HG02763 (cell line): ENCODE measurements around the gene SUPT3H.

Experiments used
- ATAC-seq: cut with Tn5 transposase; IDR thresholded peaks from one replicate; pipeline ENCODE4 v1.9.1; 2021; ENCODE audit warnings: mild to moderate bottlenecking, moderate library complexity; ENCODE audit not compliant: unreplicated experiment

SUPT3H gene

DNA sequence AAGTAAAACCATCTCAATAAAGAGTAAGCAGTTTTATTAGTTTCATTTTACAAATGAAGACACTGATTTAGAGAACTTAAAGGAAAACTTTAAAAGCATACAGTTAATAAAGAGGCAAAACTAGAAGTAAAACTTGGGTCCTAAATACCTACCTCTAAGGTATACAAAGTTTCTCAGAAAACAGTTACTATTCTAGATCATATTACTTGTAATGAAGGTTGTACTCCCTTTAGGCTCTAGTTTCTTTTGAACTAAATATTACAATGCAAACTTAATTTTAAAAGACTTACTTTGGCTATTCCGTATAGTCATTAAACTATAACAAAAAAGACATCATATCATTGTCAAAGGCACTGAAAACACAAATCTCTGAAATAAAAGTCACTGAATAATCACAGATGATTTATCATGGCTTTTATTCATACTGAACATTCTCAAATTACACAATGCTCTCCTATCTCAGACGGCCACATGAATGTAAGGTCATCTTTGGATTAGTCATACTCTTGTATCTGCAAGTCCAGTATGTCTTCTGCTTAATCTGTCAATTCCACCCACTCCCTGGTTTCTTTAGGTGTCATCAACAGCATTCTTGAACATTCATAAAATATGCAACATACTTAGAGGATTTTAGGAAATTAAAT is 411.2 kb downstream of the SUPT3H start:
- no peak for ATAC-seq

DNA sequence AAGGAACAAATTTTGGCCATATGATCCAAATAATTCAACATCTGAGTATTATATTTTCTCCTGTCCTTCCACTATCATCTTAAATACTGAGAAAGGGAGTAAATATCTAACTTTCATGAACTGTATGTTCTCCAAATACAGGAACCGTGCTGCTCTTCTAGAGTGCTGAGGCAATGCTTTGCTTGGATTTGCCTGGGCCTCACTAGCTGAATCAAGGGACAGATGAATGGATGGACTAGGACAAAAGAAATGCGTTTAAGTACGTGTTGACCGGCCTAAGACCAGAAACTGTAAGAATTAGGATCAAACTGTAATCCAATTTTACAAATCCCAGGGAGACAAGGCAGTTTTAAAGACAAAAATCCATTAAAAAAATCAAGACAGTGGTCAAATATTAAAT is 412.0 kb downstream of the SUPT3H start:
- ATAC-seq, result no peak

DNA sequence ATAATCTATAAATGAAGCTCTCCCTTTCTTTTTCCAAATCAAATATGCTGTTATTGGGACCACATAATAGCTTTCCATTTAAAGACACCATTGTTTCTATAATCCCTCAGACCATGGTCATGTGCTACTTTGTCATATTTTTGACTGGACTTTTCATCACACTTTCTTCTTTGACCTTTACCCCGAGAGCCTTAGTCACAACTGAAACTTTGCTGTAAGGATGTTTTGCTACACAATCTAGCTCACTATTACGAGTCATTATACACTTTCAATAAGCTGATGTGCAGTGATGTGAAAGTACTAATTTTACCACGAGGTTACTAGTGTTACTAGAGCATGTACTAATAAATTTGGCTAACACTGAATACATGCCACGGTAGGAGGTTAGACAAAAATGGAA is 416.8 kb downstream of the SUPT3H start:
- ATAC-seq, result no peak

DNA sequence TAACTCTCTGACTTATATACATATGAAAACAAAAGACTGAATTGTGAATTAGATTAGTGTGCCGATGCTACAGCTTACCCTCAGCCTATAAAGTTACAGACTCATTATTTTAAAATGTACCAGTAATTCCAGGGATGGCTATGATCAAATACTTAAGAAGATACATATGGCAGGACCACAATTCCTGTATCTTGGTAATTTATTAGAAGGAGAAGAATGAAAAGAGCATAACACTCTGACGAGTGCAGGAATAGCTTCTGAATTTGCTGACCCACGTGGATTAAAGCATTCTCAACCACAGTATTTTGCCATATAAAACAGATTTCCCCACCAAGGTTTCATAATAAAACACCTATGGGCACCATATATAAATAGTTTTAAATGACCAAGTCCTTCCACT is 418.1 kb downstream of the SUPT3H start:
- no peak for ATAC-seq

GRCh38 chr6:44957156-44957555 is 420.6 kb downstream of the SUPT3H start:
- no peak for ATAC-seq

- ATAC-seq, result no peak
Observed at GRCh38 chr6:44956396-44956795, 421.3 kb downstream of the SUPT3H start.

DNA sequence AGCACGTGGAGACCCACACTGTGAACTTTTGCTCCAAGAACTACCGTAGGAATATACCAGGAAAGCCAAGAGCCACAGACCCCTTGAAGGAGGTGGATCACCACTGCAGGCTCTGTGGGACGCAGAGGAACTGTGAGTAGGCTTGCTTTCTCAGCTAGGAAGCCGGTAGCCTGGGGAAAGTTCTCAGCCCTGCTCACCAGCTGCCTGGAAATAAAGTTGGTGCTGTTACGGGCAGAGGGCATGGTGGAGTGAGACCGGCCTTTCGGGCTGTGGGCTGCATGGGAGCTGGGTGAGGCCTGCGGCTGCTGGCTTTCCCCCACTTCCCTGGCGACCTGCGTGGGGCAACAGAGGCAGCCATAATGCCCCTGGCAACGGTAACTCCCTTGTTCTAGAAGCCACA is 422.6 kb downstream of the SUPT3H start:
- no peak for ATAC-seq

DNA sequence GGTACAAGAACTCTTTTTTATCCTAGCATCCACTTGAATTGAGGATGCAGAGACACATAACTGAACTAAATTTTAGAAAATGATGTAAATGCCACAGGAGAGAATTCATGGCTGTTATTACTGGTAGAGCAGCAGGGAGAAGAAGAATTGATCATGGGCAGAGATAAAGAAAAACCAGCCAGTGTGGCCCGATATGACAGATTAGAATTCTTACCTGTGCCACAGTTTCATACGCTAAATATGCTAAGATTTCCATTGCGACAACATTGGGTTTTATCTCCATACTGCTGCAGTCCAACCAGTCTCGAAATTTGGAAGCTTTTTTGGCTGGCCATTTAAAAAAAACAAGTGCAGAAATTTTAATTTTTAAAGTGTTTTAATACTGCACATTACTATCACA is 423.5 kb downstream of the SUPT3H start:
- ATAC-seq, result no peak

DNA sequence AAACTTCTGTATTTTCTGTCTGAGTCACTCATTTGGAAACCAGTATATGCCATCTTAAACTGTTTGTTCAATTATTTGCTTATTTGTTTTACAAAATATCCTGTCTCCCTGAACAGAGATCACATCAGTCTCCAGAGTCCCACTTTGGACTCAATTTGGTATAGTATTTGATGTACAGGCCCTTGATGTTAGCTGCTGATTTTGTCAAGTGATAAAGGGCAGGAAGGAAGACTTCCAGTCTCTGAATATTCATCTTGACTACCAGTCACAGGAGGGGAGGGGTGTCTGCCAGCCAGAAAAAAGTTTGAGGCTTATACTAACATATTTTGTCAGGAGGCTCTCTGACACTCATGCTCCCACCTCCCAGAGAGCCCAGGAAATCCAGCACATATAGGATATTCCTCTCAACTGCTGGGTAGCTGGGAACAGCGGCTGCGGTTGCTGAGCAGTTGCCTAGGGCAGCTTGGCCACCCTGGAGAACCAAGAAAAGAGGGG is 426.4 kb downstream of the SUPT3H start:
- ATAC-seq, result no peak

GRCh38 chr6:44949596-44950201 is 428.0 kb downstream of the SUPT3H start:
- no peak for ATAC-seq

- no peak for ATAC-seq
Observed at GRCh38 chr6:44943541-44943940, 434.2 kb downstream of the SUPT3H start.

DNA sequence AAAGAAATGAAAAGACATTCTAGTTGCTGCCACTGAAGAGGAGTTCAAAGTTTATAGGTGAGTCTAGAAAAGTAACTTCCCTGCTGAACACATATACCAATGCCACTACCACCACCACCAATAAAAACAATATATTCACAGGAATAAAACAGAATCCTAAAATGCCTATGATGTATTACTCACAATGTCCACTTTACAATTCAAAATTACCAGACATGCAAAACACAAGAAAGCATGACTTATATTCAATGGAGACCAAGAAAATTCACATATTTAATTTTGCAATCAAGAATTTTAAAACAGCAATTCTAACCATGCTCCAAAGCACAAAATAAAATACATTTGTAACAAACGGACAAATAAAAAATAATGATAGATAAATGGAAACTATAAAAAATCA is 434.9 kb downstream of the SUPT3H start:
- ATAC-seq, result no peak

GRCh38 chr6:44942201-44942600 is 435.5 kb downstream of the SUPT3H start:
- ATAC-seq, result no peak

GRCh38 chr6:44940367-44940766 is 437.4 kb downstream of the SUPT3H start:
- no peak for ATAC-seq

DNA sequence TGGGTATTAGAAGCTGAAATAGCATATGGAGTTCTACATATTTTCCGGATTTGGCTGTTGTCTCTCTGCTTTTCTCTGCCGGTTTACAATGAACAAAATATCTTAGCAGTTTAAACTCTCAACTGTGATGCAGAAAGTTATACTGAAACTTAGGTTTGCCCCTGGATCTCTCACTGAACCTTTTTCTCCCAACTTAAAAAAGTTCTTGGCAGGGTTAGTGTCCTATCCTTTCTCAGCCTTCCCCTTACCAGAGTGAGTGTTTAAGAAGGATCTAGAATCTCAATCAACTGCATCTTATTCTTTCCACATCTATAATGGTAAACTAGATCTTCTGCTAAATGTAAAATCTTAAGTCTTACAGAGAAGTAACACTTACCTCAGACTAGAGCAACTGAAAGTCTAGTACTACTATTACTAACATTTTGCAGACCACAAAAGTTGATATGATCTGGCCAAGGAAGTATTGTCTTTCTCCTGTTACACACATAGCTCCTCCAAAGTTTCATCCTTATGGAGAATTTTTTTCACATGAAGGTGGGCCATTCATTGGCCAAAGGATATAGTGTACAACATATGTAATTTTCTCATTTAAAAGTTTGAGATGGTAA is 441.9 kb downstream of the SUPT3H start:
- no peak for ATAC-seq

- ATAC-seq, result no peak
Observed at GRCh38 chr6:44933108-44933507, 444.6 kb downstream of the SUPT3H start.

- ATAC-seq, result no peak
Observed at GRCh38 chr6:44932651-44933091, 445.1 kb downstream of the SUPT3H start.

DNA sequence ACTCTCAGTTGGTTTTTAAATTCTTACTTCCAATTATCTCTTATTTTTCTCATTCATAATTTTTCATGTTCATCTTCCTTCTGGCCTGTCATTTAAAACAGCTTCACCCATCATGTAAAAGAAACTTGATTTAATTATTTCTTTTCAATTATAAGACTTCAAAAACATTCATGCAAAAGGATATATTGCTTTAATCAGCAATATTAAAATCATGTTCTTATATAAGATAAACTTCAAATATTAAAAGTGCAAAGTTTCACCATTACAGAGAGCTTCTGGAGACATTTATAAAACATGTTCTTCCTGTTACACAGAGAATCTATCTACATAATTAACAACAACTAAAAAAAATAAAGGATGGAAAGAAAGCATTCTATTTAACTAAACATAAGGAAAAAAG is 446.3 kb downstream of the SUPT3H start:
- no peak for ATAC-seq

- no peak for ATAC-seq
Observed at GRCh38 chr6:44926556-44926955, 451.2 kb downstream of the SUPT3H start.

GRCh38 chr6:44925100-44925739 is 452.5 kb downstream of the SUPT3H start:
- no peak for ATAC-seq

GRCh38 chr6:44923444-44923843 is 454.3 kb downstream of the SUPT3H start:
- no peak for ATAC-seq

DNA sequence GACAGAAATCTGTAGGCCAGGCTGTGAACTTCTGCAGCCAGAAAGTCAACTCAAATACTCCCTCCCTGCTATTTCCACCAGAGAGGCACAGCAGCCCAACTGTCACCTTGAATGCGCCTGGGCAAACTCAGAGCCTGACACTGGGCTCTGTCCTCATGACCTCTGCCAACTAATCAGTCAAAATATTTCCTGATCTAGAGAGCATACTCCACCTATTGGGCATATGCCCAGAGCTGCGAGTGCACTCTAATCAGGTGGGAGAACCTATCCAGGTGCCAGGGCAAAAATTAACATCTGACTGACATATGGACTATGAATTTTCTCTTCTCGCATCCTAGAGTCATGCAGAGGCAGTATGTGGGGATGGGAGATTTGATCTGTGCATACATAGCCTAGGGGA is 455.9 kb downstream of the SUPT3H start:
- no peak for ATAC-seq
